Measurements from ENCODE around the gene ZNF750.

DNA sequence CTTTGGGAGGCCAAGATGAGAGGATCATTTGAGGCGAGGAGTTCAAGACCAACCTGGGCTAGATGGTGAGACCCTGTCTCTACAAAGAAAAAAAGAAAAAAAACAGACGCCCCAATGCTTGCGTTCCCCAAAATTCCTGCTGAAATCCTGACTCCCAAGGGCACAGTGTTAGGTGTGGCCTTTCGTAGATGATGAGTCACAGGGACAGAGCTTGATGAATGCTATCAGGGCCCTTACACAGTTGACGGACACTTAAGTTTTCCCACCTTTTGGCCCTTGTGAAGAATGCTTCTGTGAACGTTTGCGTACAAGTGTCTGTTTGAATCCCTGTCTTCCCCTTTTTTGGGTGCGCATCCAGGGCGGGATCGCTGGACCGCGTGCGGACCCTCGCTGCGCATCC is 16.5 kb upstream of the ZNF750 start:
- TF ChIP-seq CTCF (IDR thresholded peaks at IDR 0.05; ENCODE audit: low read depth, low read length, poor library complexity, severe bottlenecking) (no peak), EZH2phosphoT487 (IDR thresholded peaks at IDR 0.05; ENCODE audit: borderline replicate concordance, low read length) (no peak)

All from DOHH2 (cell line).